HL-60 (cell line): ENCODE results near the gene BFSP2.

ENCODE experiments used
- DNase-seq, 2 experiments: peaks; one replicate each; pipeline ENCODE4 v3.0.0-alpha.2; 2010 to 2020; ENCODE audit warnings: low read depth in 1 of 2, low spot score in 1 of 2
- H3K27ac ChIP-seq: fragments of 250-450 bp; sonication (Bioruptor Pico); replicated peaks from 2 replicates; pipeline ENCODE4 v1.5.1; 2020; ENCODE audit warnings: mild to moderate bottlenecking, moderate library complexity
- H3K27me3 ChIP-seq: fragments of 250-450 bp; sonication (Bioruptor Pico); 2 replicates; pipeline ENCODE4 v1.5.1; 2021; ENCODE audit warnings: mild to moderate bottlenecking, moderate library complexity; ENCODE audit not compliant: insufficient read depth, poor library complexity, severe bottlenecking
- H3K4me3 ChIP-seq: replicated peaks from 2 replicates; pipeline ENCODE4 v1.5.1; 2011; ENCODE audit warnings: mild to moderate bottlenecking, control low read depth, low read length; ENCODE audit not compliant: insufficient read depth
- CTCF ChIP-seq: IDR thresholded peaks from one replicate; pipeline ENCODE4 v1.5.1; 2011; ENCODE audit warnings: low read length, control low read depth, inconsistent platforms; ENCODE audit not compliant: insufficient read depth
- GABPA ChIP-seq: IDR thresholded peaks from 2 replicates; pipeline ENCODE4 v1.6.1; 2012; ENCODE audit warnings: low read depth
- POLR2AphosphoS5 ChIP-seq: IDR thresholded peaks from 2 replicates; pipeline ENCODE4 v1.6.1; 2012; ENCODE audit warnings: low read depth
- REST ChIP-seq: IDR thresholded peaks from 2 replicates; pipeline ENCODE4 v1.6.1; 2012; ENCODE audit warnings: low read depth; ENCODE audit not compliant: insufficient replicate concordance
- SPI1 ChIP-seq: IDR thresholded peaks from 2 replicates; pipeline ENCODE4 v1.6.1; 2012; ENCODE audit warnings: low read depth, mild to moderate bottlenecking, borderline replicate concordance

The BFSP2 gene

DNA sequence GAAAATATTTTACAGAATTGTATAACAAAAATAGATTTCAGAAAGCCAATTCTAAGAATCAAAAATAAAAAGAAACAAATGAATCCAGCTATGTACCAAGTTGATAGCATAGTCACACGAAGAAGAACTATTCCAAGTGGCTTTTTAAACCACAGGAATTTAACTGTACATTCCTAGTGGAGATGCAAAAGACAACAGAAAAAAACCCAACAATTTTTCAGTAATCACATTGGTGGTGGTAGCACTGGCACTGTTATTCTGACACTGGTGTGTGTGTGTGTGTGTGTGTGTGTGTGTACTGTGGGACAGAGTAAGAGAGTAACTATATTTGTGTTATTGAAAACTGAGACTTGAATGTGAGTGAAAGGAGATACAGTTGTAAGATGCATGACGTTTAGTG, 9.1 kb downstream of the BFSP2 start:
- no peak for TF ChIP-seq REST
- no peak for TF ChIP-seq SPI1
- no peak for TF ChIP-seq GABPA
- TF ChIP-seq CTCF = no peak
- TF ChIP-seq POLR2AphosphoS5 = no peak
- Histone ChIP-seq H3K27ac (no peak overlapping the region), H3K4me3 (no peak overlapping the region), H3K27me3 (peaks cover 2% of the 10 kb centered on the region)
- DNase-seq = no peak

GRCh38 chr3:133410191-133410892, 10.5 kb downstream of the BFSP2 start:
- DNase-seq = no peak
- no peak overlapping the region for H3K4me3 ChIP-seq
- H3K27me3 ChIP-seq = peaks cover 2% of the 10 kb centered on the region
- no peak for TF ChIP-seq CTCF
- no peak for TF ChIP-seq POLR2AphosphoS5
- TF ChIP-seq REST = no peak
- TF ChIP-seq SPI1 = no peak
- no peak for TF ChIP-seq GABPA
- no peak overlapping the region for H3K27ac ChIP-seq

DNA sequence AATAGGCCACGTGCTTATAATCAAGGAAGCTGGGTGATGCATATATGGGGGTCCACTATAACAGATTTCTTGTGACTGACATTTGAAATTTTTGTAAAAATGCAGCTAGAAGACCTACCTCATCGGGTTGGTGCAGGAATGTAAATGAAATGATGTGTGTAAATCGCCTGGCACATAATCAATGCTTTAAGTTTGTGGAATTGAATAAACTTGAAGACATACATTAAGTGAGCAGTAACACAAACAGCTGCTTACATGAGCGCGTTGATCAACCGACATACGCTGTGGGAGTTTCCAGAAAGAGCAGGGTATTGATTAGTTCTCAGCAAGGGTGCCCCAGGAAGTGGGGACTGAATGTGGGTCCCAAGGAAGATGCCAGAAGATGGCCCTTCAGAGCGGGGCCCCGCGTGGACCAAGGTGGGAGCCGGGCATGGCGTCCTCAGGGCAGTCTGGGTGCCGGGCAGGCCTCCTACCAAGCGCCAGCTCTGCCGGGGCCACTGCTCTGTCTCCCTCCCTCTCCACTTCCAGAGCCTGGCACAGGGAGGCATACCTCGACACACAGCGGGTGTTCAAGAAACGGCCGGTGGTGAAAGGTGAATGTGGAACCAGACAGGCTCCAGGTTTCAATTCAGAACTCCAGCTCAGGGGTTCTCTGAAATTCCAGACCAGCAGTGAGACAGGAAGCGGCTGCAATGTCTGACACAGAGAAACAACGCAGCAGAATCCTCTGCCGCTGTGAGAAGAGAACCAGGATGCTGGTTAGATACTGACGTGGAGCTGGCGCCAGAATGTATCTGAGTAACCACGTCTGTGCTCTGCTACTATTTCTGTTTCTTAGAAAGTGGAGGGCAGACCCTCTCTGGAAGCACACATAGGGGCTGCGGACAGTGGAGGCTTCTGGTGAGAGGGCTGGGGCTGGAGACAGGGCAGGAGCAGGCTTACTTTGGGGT, 12.6 kb downstream of the BFSP2 start:
- Histone ChIP-seq H3K27me3 (peaks cover 2% of the 10 kb centered on the region), H3K4me3 (no peak overlapping the region), H3K27ac (no peak overlapping the region)
- TF ChIP-seq SPI1 = no peak
- no peak for TF ChIP-seq CTCF
- no peak for TF ChIP-seq REST
- DNase-seq = no peak
